Measurements from ENCODE around the gene GPR158. TPM values are rescaled to one million over a fixed set of nuclear protein-coding genes. Genes with fewer than 3 reads are reported as not detected.

The GPR158 gene
- total and polyA plus RNA-seq, 2 of the 8 experiments (the other 6 are each of a cell fraction or from before 2014, with no cell fraction given) = 0.14 to 0.78 TPM

- Histone ChIP-seq H3K79me2 (ENCODE audit: control insufficient read depth in 1 of 2, insufficient read depth in 2 of 2, low read length in 2 of 2) (no peaks in the 10 kb centered on the region), H3K9me3 (ENCODE audit: insufficient read depth in 2 of 2, low read depth in 1 of 2, low read length in 1 of 2) (no peaks in the 10 kb centered on the region), H2BK15ac (ENCODE audit: low read length) (no peak overlapping the region), H3K18ac (ENCODE audit: extremely low read depth, low read length) (no peak overlapping the region), H2BK5ac (ENCODE audit: low read depth, low read length) (no peak overlapping the region), H3K4me1 (replicated peaks in 1 of 4; ENCODE audit: control insufficient read depth in 3 of 4, insufficient read depth in 4 of 4, low read length in 3 of 4) (no peaks in the 10 kb centered on the region), H3K23me2 (ENCODE audit: low read depth, low read length) (peaks cover 4% of the 10 kb centered on the region; the same call in 1 of the 2 replicates), H2BK12ac (ENCODE audit: low read depth, low read length) (no peak overlapping the region), H4K91ac (replicated peaks; ENCODE audit: insufficient read length, low read length) (no peak overlapping the region), H4K8ac (ENCODE audit: extremely low read depth, insufficient read depth, low read length) (no peak overlapping the region), H3K14ac (ENCODE audit: insufficient read length) (no peak overlapping the region), H2BK20ac (ENCODE audit: low read length) (no peak overlapping the region), H4K20me1 (replicated peaks in 1 of 2; ENCODE audit: control insufficient read depth in 1 of 2, insufficient read depth in 2 of 2, low read length in 2 of 2) (peaks cover 0 to 2% of the 10 kb centered on the region in 2 experiments), H3K23ac (ENCODE audit: insufficient read length) (no peak overlapping the region), H3K56ac (replicated peaks; ENCODE audit: insufficient read length, low read depth, low read length) (no peak overlapping the region), H2AK5ac (ENCODE audit: low read depth, low read length) (no peak overlapping the region), H2BK120ac (replicated peaks; ENCODE audit: low read depth, low read length) (no peak overlapping the region), H3K27me3 (replicated peaks in 1 of 4; ENCODE audit: control insufficient read depth in 3 of 4, extremely low read depth in 1 of 4, insufficient read depth in 3 of 4, low read length in 3 of 4) (no peaks in the 10 kb centered on the region; a peak in 2 of 7 replicates), H3K9ac (replicated peaks in 1 of 4; ENCODE audit: extremely low read depth in 1 of 4, low read depth in 3 of 4, low read length in 3 of 4) (no peak overlapping the region), H3K4me3 (ENCODE audit: extremely low read depth in 1 of 4, insufficient read depth in 2 of 4, low read depth in 3 of 4, low read length in 4 of 4) (no peak overlapping the region), H3K27ac (ENCODE audit: low read depth, low read length) (no peak overlapping the region), H3K79me1 (ENCODE audit: low read depth, low read length) (no peaks in the 10 kb centered on the region), H2AFZ (ENCODE audit: low read length) (no peak overlapping the region), H3K36me3 (ENCODE audit: control insufficient read depth in 2 of 4, insufficient read depth in 4 of 4, low read length in 3 of 4) (no peaks in the 10 kb centered on the region), H3K4ac (replicated peaks; ENCODE audit: insufficient read length, low read depth, low read length) (no peak overlapping the region), H4K5ac (ENCODE audit: insufficient read length, low read depth, low read length) (no peak overlapping the region), H3K4me2 (ENCODE audit: insufficient read depth in 1 of 2, low read depth in 2 of 2, low read length in 2 of 2) (no peak overlapping the region)
- FAIRE-seq = no peak
- WGBS, 2 experiments (ENCODE audit: extremely low coverage in 1 of 2, insufficient coverage in 1 of 2, insufficient read length in 1 of 2, insufficient replicate concordance in 2 of 2, low coverage in 1 of 2, low lambda C conversion rate in 2 of 2, missing lambda C conversion rate in 1 of 2) = 91% methylated on average over 4 of the region's 4 CpGs; no CpG with 5 or more reads in 1 of the 2 experiments
- ChIA-PET POLR2A (ENCODE audit: partially characterized antibody) (no interaction called here), CTCF (ENCODE audit: partially characterized antibody) (no interaction called here)
- no peak for DNase-seq (ENCODE audit: low read depth in 1 of 2, low spot score in 2 of 2)
- TF ChIP-seq MAFK (IDR thresholded peaks at IDR 0.05; ENCODE audit: low read depth, low read length) = peak; percentile 46; the same call in 1 of the 2 replicates
- TF ChIP-seq SRF (IDR thresholded peaks at IDR 0.05; ENCODE audit: low read depth, low read length) = no peak
Observed at GRCh38 chr10:25169740-25170139, 5.1 kb upstream of the GPR158 start.
